SW 1271 (cell line): ENCODE measurements around the gene RASA3.
A peak's percentile ranks its signal among the peaks of the same experiment; 100 is the strongest.
"Not testable (repeated sequence)": the region's sequence is repeated elsewhere in the genome, so short reads cannot be mapped to it uniquely, and the experiment has no call there.

Experiments
- DNase-seq, 2 experiments: peaks; one replicate each; lab custom pipeline; 2025; lab: John Stamatoyannopoulos, UW

The RASA3 gene, protein sequence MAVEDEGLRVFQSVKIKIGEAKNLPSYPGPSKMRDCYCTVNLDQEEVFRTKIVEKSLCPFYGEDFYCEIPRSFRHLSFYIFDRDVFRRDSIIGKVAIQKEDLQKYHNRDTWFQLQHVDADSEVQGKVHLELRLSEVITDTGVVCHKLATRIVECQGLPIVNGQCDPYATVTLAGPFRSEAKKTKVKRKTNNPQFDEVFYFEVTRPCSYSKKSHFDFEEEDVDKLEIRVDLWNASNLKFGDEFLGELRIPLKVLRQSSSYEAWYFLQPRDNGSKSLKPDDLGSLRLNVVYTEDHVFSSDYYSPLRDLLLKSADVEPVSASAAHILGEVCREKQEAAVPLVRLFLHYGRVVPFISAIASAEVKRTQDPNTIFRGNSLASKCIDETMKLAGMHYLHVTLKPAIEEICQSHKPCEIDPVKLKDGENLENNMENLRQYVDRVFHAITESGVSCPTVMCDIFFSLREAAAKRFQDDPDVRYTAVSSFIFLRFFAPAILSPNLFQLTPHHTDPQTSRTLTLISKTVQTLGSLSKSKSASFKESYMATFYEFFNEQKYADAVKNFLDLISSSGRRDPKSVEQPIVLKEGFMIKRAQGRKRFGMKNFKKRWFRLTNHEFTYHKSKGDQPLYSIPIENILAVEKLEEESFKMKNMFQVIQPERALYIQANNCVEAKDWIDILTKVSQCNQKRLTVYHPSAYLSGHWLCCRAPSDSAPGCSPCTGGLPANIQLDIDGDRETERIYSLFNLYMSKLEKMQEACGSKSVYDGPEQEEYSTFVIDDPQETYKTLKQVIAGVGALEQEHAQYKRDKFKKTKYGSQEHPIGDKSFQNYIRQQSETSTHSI

DNA sequence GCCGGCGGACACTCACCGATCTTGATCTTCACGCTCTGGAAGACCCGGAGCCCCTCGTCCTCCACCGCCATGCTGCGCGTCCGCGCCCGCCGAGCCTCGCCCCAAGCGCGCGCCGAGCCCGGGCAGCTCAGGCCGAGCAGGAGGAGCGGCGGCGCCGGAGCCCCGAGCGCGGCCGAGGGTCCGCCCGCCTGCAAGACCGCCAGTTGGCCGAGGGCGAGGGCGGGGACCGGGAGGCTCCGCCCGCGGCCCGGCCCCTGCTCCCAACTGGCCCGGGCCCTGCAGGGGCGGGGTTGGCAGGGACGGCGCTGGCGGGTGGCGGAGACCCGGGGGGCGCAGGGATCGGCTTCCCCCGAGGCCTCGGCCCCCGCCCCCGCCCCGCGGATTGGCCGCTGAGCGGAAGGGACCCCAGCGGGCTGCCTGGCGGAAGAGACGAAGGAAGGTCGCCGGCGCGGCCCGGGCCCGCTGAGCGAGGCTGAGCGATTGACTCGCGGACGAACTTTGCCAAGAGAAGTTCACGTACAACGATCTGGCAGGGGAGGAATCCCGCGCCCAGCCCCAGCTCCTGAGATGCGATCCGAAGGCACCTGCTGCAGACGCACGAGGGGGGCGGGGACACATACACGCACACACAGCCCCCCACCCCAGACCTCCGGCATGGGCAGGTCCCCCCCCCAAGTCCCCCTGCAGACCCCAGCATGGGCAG, at the start of gene RASA3:
Gene RASA3 (minus strand): TSS at position 205 of the 703 bp plus-strand sequence. CDS start 134 bp downstream, at position 71.
- DNase-seq, result peak in 1 of 2 experiments; percentile 13

DNA sequence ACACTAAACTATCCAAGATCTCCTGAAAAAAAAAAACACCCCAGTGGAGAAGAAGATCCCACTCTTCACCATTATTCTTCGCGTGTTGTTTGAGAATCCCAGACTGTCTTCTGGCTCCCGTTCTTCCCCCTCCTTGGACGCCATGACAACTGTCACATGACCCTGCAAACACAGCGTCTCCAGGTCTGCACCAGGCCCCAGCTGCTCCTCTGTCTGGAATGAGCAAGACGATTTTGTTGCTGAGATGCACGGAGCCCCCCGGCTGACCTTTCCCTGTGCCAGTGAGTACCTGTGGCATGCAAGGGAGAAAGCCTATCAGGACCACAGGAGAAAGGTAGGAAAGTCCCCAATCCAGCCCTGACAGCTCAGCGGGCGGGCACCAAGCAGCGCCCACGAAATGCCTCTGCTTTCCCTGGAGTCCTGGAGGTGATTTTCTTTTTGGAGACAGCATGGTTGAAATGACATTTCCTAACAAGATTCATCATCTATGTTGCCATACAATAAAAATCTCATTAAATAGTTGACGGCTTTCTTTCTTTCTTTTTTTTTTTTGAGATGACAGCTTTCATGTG, 46.8 kb upstream of the RASA3 start, which contains the start of gene CFAP97D2:
Gene CFAP97D2 (plus strand): TSS at position 171 of the 572 bp plus-strand sequence. CDS start 74 bp downstream, at position 245.
- DNase-seq, result no peak

DNA sequence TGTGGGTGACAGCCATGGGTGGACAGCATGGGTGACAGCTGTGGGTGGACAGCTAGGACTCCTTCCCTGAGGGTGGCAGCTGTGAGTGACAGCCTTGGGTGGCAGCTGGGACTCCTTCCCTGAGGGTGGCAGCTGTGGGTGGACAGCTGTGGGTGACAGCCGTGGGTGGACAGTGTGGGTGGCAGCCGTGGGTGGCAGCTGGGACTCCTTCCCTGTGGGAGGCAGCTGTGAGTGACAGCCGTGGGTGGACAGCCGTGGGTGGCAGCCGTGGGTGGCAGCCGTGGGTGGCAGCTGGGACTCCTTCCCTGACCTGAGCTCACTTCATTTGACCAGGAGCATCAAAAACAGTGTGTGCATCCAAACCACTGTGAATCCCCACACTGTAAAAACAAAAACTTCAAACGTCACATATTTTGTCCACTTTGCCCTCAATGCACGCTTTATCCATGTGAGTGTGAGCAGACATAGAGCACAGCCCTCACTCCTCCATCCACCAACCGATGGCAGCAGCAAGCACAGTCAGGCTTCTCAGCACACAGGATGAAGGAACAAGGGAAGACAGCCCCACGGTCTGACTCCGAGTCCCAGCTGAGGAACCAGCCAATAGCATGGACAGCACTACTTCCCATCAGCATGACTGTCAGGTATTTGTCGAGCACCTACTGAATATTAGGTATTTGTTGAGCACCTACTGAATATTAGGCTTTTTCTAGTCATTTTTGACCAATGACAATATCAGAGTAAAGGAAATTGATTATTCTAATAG, 45.0 kb upstream of the RASA3 start:
- no peak for DNase-seq

DNA sequence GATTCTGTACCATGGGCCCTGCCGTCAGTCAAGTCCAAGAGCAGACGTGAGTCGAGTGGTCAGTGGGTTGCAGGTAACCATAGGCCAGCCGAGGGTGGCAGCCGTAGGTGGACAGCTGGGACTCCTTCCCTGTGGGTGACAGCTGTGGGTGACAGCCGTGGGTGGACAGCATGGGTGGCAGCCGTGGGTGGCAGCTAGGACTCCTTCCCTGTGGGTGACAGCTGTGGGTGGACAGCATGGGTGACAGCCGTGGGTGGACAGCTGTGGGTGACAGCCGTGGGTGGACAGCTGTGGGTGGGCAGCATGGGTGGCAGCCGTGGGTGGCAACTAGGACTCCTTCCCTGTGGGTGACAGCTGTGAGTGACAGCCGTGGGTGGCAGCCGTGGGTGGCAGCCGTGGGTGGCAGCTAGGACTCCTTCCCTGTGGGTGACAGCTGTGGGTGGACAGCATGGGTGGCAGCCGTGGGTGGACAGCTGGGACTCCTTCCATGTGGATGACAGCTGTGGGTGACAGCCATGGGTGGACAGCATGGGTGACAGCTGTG, 44.0 kb upstream of the RASA3 start:
- not testable (repeated sequence) for DNase-seq

DNA sequence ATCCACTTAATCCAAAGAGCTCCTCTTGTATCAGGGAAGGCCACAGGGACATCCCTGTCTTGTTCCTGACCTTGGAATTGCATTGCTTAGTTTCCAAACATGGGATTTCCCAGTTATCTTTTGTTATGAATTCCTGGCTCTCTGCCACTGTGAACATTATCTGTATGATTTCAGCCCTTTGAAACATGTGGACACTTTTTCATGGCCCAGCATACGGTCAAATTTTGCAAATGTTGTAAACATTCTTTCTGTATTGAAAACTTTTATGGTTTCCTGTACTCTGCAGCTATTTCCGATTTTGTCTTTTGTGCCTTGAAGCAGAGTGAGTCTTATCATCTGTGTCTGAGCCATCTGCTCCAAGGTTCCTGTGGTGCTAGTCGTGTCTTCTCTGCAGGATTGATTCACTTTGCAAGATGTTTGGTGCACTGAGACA, 42.1 kb upstream of the RASA3 start:
- DNase-seq, result no peak

DNA sequence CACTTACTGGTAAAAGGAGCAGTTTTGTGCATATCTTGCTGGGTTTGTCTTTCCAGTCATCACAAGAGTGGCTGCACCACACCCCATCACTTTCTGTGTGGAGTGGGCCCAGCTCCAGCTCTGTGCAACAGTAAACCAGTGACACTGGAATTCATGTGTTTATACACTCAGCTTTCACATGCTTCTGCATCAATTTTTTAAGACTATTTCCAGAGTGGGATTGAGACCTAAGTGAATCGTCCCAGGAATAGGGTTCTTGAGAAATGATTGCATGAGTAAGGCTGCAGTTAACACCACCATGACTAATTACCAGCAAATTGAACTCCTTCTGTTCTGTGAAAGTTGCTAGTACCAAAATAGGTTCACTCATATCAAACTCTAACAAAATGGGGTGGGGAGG, 41.3 kb upstream of the RASA3 start:
- no peak for DNase-seq

DNA sequence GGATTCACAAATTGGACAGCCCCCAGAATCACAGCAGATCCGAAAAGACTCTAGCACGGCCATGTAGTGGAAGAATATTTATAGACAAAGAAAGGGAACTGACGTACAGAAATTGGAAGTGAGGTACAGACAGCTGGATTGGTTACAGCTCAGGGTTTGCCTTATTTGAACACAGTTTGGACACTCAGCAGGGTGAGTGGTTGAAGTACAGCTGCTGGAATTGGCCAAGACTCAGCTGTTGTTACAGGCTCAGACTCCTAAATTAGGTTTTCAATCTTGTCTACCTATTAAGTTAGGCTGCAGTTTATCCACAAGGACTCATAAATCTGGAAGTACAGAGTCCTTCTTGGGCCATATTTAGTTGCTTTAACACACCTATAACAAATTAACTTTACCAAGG, 40.8 kb upstream of the RASA3 start:
- no peak for DNase-seq

DNA sequence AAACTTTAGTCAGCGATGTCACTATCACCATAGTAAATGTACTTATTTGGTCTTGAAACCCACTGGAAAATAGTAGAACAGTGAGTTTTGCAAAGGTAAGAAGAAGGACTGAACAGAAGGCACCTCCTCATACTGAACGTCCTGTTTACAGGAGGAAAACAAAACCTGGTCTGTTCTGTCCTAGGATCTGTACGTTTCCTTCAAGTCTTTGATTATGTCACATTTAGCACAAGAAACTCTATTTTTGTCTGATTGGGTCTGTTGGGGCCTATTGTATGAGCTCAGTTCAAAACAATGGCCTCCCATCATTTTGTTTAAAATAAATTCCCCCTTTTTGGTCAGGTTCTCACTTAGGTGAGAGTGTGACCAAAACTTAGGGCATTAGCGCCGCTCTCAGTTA, 35.5 kb upstream of the RASA3 start:
- no peak for DNase-seq

DNA sequence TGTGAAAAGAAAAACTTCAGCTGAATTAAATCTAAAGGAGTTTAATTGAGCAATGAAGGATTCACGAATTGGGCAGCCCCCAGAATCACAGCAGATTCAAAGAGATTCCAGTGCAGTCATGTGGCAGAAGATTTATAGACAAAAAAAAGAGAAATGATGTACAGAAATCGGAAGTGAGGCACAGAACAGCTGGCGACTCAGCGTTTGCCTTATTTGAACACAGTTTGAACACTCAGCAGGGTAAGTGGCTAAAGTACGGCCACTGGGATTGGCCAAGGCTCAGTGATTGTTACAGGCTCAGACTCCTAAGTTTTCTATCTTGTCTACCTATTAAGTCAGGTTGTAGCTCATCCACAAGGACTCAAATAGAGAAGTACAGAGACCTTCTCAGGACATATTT, 35.0 kb upstream of the RASA3 start:
- no peak for DNase-seq

DNA sequence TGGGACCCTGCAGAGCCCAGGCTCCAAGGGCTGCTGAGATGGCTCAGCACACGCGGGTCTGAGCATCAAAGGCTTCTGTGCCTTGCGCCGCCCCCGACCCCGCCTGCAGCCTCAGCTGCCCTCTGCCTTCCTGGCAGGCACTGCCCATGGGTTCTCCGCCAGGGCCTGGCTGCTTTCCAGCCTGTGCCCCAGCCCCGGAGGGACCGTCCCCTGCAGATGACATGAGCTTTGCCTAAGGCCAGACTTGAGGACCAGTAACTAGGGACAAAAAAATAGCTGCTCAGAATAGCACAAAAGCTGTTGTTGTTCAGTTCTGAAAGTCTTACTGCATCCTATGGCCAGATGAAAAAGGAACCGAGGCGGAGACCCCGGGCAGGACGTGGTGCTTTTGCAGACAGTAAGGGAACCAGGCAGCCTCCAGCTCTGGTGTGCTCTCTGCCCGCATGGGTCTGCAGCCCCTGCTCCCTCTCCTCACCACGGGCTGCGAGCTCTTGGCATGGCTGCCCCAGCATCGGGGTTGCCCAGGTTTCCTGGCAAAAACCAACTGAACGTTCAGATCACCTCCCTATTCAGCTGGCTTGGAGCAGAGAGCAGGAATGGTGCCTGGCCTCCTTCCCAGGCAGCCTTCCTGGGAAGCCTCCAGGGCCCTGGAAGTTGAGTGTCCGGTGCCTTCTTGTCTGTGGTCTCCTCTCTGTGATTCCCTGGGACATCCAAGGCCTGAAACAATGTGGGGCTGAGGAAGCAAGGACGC, 34.1 kb upstream of the RASA3 start:
- no peak for DNase-seq

DNA sequence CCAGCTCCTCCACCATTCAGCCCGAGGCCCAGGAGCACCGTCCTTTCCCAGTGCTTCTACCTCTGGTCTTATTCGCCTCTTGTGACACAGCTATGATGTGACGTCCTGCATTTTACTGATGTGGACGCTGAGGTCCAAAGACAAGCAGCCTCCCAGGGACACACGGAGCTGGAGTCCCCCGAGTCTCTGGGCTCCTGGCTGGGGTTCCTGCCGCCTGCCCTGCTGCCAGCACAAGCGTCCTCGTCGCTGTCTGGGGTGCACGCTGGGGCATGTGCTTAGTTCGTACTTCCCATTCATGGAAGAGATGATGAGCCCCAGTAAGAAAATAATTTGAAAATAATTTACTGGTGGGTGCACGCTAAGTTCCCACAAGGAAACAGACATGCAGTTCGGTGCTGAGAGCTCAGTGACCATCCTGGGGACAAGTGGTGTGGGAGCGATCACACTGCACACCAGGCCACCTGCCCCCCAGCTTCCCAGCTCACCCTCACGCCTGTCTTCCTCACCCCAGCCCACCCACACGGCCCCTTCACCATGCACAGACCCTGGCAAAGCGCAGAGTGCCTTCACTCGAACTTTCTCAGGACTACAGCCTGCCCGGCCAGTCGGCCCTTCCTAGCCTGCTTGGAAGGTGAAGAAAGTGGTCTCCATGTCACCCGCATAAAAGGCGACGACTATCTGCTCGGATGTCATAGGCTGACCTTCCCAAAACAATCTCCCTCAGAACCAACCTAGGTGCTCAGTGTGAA, 32.4 kb upstream of the RASA3 start:
- DNase-seq, result no peak

DNA sequence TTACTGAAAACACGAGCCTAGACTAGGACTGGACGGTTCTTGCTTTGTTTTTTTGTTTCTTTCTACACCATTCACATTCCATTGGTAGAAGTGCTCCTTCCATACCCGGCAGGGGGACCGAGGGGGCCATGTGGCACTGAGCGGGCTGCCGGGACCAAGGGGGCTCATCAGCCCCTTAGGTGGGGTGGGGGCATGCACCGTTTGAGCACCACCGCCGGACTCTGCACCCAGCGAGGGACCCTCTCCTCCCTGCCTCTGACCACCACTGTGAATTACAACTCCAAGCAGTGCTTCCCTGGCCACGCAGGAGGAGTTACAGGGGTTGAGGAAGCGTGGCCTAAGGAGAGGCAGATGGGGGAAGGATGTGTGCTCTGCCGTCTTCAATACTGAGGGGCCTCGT, 31.6 kb upstream of the RASA3 start:
- no peak for DNase-seq

DNA sequence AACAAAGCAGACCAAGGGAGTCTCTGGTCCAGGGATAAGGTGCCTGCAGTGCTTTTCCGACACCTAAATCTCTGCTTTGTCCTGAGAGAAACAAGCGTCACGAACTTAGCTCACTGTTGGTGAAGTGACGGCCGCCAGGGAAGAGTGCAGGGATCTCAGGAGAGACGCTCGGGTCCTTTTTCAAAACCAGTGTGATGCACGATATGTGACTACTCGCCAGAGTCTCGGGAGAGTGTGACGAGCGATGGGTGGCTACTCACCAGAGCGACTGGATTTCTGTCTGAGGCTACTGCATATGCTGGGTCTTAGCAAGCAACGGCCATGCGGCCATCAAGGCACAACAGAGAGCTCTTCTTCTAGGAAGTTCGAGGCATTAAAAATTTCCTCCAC, 30.1 kb upstream of the RASA3 start:
- DNase-seq, result no peak

DNA sequence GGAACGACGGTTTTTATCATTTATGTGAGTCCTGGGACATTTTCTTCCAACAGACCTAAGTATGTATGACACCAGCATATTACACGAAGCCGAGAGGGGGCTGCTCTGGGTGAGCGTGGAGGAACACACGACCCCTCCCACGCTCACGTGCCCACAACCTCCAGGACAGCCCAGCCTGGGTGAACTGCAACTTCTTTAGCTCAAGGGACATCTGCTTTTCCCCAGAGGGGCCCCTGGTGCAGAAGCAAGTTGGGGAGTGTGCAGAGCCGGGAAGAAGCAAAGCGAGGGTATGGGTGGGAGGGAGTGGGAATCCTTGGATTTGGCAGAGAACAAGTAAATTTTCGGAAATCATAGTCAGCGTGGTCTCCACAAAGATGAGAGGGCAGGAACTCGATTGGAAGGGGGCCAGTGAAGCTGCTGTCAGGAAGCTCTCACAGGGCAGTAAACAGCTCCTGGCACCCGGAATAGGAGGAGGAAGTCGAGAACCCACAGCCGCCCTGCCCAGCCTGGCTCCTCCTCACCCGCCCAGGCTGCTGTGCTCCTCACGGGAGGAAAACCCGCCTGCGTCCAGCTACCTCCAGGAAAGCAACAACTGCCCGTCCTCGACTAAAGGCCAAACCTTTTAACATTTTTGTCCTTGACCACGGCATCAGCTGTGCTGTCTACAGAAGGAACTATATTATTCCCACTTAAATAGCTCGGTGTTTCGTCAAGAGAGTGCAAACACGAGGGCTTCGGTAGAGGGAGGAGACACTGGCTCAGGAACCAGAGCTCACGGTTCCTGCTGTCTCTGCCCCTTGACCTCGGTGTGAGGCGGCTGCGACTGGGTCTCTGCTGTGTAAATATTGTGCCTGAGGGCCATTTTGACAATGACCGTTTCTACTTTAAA, 29.5 kb upstream of the RASA3 start:
- DNase-seq, result no peak

DNA sequence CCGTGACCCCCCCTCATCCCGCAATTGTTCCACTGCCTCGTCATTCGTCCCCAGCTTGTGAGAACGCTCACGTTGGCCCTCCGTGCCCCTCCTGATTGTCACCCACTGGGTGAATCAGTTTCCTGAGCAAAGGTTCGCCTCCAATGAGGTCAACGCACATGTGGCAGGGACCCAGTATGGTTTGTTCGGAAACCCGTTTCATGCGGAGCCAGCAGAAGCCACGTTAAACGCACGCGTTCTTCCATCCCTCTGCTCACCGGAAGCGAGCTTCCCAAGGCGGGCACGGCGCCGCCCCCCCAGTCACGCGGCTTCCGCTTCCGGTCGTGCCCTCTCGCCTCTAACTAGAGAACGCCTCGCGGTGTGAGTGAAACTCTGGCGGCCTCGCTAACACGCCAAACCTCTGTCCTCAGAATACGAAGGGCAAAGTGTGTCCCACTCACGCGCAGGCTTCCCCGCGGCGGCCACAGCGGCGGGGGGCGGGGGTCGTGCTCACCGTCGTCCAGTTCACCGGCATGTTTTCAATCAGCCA, 28.7 kb upstream of the RASA3 start:
- no peak for DNase-seq

DNA sequence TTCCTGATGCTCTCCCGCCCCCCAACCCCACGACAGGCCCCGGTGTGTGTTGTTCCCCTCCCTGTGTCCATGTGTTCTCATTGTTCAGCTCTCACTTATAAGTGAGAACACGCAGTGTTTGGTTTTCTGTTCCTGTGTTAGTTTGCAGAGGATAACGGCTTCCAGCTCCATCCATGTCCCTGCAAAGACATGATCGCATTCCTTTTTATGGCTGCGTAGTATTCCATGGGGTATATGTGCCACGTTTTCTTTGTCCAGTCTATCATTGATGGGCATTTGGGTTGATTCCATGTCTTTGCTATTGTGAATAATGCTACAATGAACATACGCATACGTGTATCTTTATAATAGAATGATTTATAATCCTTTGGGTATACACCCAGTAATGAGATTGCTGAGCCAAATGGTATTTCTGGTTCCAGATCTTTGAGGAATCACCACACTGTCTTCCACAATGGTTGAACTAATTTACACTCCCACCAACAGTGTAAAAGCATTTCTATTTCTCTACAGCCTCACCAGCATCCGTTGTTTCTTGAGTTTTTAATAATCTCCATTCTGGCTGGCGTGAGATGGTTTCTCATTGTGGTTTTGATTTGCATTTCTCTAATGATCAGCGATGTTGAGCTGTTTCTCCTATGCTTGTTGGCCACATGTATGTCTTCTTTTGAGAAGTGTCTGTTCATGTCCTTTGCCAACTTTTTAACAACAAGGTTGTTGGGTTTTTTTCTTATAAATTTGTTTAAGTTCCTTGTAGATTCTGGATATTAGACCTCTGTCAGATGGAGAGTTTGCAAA, 26.6 kb upstream of the RASA3 start:
- not testable (repeated sequence) for DNase-seq

DNA sequence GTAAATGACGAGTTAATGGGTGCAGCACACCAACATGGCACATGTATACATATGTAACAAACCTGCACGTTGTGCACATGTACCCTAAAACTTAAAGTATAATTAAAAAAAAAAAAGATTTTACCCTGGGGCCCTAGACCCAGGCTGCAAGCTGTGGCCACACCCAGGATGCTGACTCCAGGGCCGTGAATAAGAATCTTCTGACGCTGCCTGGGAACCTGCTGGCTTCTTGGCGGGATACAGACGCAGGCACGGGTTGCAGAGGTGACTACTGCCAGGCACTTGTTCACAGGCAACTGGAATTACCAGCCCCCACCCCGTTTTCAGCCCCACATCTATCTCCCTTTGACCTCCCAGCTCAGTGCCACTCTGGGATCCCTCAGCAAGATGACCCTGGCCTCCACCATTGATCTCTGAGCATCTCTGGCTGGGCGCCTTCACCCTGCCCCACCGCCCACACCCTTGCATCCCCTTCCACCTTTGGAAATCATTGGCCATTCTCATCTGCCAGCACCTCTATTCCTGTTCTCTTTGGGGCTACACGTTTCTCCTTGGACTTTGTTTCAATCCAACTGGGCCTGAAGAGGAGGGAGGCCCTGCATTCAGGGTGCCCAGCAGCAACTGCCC, 25.6 kb upstream of the RASA3 start:
- DNase-seq, result no peak
